ENCODE data around the gene SRD5A3. TPM values are rescaled to one million over a fixed set of nuclear protein-coding genes. Genes with fewer than 3 reads are reported as not detected.
"Not testable (repeated sequence)": the region's sequence is repeated elsewhere in the genome, so short reads cannot be mapped to it uniquely, and the experiment has no call there.

SRD5A3 gene
- total RNA-seq, 1 donor from 2014 or later: 4.2 TPM

DNA sequence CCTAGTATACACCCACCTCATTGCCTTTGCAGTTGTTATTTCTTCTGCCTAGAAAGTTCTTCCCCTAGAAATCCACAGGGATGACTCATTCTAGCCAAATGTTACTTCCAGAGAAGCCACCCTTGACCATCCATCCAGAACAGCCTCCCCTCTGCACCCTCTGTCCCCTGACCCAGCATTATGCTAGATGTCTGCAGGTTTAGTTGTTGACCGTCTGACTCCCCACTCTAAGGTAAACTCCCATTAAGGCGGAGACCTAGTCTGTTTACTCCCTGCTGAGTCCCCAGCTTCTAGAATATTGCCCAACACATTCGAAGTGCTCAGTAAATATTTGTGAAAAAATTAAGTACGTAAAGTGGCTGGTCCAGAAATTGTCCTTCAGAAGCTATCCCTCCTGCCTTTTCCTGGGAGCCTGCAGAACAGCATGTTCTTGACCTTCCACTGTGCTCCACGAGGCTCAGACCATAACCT is 11.0 kb downstream of the SRD5A3 start:
- H3K4me1 ChIP-seq (ENCODE audit: control insufficient read depth in 3 of 3, insufficient read depth in 3 of 3, low read length in 3 of 3): peaks cover 10 to 11% (median 10%) of the 10 kb centered on the region in 3 donors
- H3K27ac ChIP-seq (ENCODE audit: low read depth, low read length): no peak overlapping the region

DNA sequence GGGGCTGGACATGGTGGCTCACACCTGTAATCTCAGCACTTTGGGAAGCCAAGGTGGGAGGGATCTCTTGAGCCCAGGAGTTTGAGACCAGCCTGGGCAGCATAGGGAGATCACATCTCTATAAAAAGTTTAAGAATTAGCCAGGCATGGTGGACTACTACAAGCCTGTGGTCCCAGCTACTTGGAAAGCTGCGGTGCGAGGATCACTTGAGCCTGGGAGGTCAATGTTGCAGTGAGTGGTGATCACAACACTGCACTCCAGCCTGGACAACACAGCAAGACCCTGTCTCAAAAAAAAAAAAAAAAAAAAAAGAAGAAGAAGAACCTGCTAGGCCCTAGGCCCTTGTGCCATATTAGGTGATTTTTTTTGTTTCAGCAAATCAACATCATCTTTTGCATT is 12.2 kb downstream of the SRD5A3 start:
- peak overlapping the region; percentile 66 for H3K27ac ChIP-seq (ENCODE audit: low read depth, low read length)
- H3K4me3 ChIP-seq (ENCODE audit: low read length in 3 of 3): no peak overlapping the region
- H3K27me3 ChIP-seq (ENCODE audit: control insufficient read depth in 3 of 3, insufficient read depth in 3 of 3, low read length in 3 of 3): no peaks in the 10 kb centered on the region
- peaks cover 10 to 11% (median 10%) of the 10 kb centered on the region in 3 donors for H3K4me1 ChIP-seq (ENCODE audit: control insufficient read depth in 3 of 3, insufficient read depth in 3 of 3, low read length in 3 of 3)
- H3K36me3 ChIP-seq (ENCODE audit: control insufficient read depth in 3 of 3, insufficient read depth in 3 of 3, low read length in 3 of 3): peaks cover 0 to 4% (median 0%) of the 10 kb centered on the region in 3 donors
- no peak overlapping the region for H3K9ac ChIP-seq (ENCODE audit: low read depth in 1 of 3, low read length in 3 of 3)
- no peaks in the 10 kb centered on the region for H3K9me3 ChIP-seq (ENCODE audit: control insufficient read depth in 3 of 3, low read length in 3 of 3)

More for the DNA sequence above, 11.0 kb downstream of the SRD5A3 start:
- no peak overlapping the region for H3K4me3 ChIP-seq (ENCODE audit: low read length in 3 of 3)
- H3K36me3 ChIP-seq (ENCODE audit: control insufficient read depth in 3 of 3, insufficient read depth in 3 of 3, low read length in 3 of 3): peaks cover 0 to 4% (median 0%) of the 10 kb centered on the region in 3 donors
- no peak overlapping the region for H3K9ac ChIP-seq (ENCODE audit: low read depth in 1 of 3, low read length in 3 of 3)
- no peaks in the 10 kb centered on the region for H3K9me3 ChIP-seq (ENCODE audit: control insufficient read depth in 3 of 3, low read length in 3 of 3)
- H3K27me3 ChIP-seq (ENCODE audit: control insufficient read depth in 3 of 3, insufficient read depth in 3 of 3, low read length in 3 of 3): no peaks in the 10 kb centered on the region

DNA sequence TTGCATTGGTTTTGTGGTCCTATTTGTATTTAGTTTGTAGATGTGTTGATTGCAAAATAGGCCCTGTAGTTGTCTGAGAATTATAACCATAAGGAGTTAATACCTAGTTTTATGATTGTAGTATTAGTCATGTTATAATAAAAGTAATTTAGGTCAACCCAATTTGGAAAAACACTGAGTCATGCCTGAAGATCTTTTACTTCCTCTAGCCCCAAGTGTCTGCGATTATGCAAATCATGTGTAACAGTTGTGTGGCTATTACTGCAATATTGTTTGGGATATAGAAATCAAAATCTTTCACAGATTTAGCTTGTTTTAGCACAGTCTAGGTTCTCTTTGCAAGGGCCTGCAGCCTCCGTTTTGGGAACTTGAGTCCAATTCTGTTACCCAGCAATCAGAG is 12.6 kb downstream of the SRD5A3 start:
- peak overlapping the region; percentile 66 for H3K27ac ChIP-seq (ENCODE audit: low read depth, low read length)
- H3K9me3 ChIP-seq (ENCODE audit: control insufficient read depth in 3 of 3, low read length in 3 of 3): no peaks in the 10 kb centered on the region
- peaks cover 10 to 11% (median 10%) of the 10 kb centered on the region in 3 donors for H3K4me1 ChIP-seq (ENCODE audit: control insufficient read depth in 3 of 3, insufficient read depth in 3 of 3, low read length in 3 of 3)
- H3K4me3 ChIP-seq (ENCODE audit: low read length in 3 of 3): no peak overlapping the region
- H3K36me3 ChIP-seq (ENCODE audit: control insufficient read depth in 3 of 3, insufficient read depth in 3 of 3, low read length in 3 of 3): peaks cover 0 to 3% (median under 1%) of the 10 kb centered on the region in 3 donors
- peak overlapping the region in 1 of 3 donors; percentile 21 for H3K9ac ChIP-seq (ENCODE audit: low read depth in 1 of 3, low read length in 3 of 3)
- H3K27me3 ChIP-seq (ENCODE audit: control insufficient read depth in 3 of 3, insufficient read depth in 3 of 3, low read length in 3 of 3): no peaks in the 10 kb centered on the region

GRCh38 chr4:55359397-55359916 is 13.4 kb downstream of the SRD5A3 start:
- Histone ChIP-seq H3K9ac (ENCODE audit: low read depth in 1 of 3, low read length in 3 of 3) (peak overlapping the region in 1 of 3 donors; percentile 23), H3K9me3 (ENCODE audit: control insufficient read depth in 3 of 3, low read length in 3 of 3) (no peaks in the 10 kb centered on the region), H3K4me3 (ENCODE audit: low read length in 3 of 3) (peak overlapping the region in 2 of 3 donors; percentile 20 to 30), H3K4me1 (ENCODE audit: control insufficient read depth in 3 of 3, insufficient read depth in 3 of 3, low read length in 3 of 3) (peaks cover 10 to 11% (median 10%) of the 10 kb centered on the region in 3 donors), H3K27ac (ENCODE audit: low read depth, low read length) (peak overlapping the region; percentile 66), H3K36me3 (ENCODE audit: control insufficient read depth in 3 of 3, insufficient read depth in 3 of 3, low read length in 3 of 3) (peaks cover 0 to 7% (median 0%) of the 10 kb centered on the region in 3 donors), H3K27me3 (ENCODE audit: control insufficient read depth in 3 of 3, insufficient read depth in 3 of 3, low read length in 3 of 3) (no peaks in the 10 kb centered on the region)

DNA sequence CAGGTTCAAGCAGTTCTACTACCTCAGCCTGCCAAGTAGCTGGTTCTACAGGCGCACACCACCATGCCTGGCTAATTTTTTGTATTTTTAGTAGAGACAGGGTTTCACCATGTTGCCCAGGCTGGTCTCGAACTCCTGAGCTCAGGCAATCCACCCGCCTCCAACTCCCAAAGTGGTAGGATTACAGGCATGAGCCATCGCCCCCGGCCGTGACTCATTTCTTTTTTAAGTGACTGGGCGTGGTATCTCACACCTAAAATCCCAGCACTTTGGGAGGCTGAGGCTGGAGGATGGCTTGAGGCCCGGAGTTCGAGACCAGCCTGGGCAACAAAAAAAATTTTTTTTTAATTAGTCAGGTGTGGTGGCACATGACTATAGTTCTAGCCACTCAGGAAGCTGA is 16.9 kb downstream of the SRD5A3 start:
- peaks cover 10 to 11% (median 10%) of the 10 kb centered on the region in 3 donors for H3K4me1 ChIP-seq (ENCODE audit: control insufficient read depth in 3 of 3, insufficient read depth in 3 of 3, low read length in 3 of 3)
- not testable (repeated sequence) for H3K36me3 ChIP-seq (ENCODE audit: control insufficient read depth in 3 of 3, insufficient read depth in 3 of 3, low read length in 3 of 3)

GRCh38 chr4:55363691-55364351 is 17.8 kb downstream of the SRD5A3 start:
- Histone ChIP-seq H3K9ac (ENCODE audit: low read depth in 1 of 3, low read length in 3 of 3) (no peak overlapping the region), H3K4me1 (ENCODE audit: control insufficient read depth in 3 of 3, insufficient read depth in 3 of 3, low read length in 3 of 3) (peaks cover 5 to 9% (median 7%) of the 10 kb centered on the region in 3 donors), H3K36me3 (ENCODE audit: control insufficient read depth in 3 of 3, insufficient read depth in 3 of 3, low read length in 3 of 3) (peaks cover 0 to 9% (median 4%) of the 10 kb centered on the region in 3 donors), H3K27ac (ENCODE audit: low read depth, low read length) (no peak overlapping the region), H3K27me3 (ENCODE audit: control insufficient read depth in 3 of 3, insufficient read depth in 3 of 3, low read length in 3 of 3) (no peaks in the 10 kb centered on the region), H3K9me3 (ENCODE audit: control insufficient read depth in 3 of 3, low read length in 3 of 3) (no peaks in the 10 kb centered on the region), H3K4me3 (ENCODE audit: low read length in 3 of 3) (no peak overlapping the region)

More for the DNA sequence above, 16.9 kb downstream of the SRD5A3 start:
- H3K9me3 ChIP-seq (ENCODE audit: control insufficient read depth in 3 of 3, low read length in 3 of 3); H3K9ac ChIP-seq (ENCODE audit: low read depth in 1 of 3, low read length in 3 of 3); H3K27ac ChIP-seq (ENCODE audit: low read depth, low read length); H3K27me3 ChIP-seq (ENCODE audit: control insufficient read depth in 3 of 3, insufficient read depth in 3 of 3, low read length in 3 of 3); H3K4me3 ChIP-seq (ENCODE audit: low read length in 3 of 3): not testable (repeated sequence)

DNA sequence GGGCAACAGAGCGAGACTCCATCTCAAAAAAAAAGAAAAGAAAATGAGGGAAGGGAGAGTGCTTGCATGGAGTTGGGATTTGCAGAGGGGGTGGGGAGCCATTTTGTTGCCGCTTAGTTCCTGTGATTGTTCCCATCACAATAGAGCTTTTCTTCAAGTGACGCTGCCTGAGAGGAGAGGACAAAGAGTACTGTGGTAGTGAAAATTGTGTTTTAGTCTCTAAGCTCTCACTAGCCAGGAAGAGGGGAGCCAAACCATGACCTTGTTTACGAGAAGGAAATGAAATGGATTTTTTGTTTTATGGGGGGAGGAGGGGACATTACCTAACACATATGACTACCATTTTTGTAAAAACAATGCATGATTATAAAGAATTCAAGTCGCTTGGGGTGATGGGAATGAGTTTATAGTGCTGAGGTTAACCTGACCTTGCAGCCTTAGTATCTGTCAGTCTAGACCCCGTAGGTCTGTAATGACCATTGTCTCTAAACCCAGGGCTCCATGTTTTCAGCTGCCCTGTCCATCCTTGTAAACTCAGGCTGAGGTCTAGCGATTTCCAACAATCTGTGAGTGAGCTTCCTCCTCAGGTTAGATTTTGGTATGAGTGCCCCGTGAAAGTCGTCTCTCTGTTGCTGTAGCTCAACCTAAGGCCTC is 18.8 kb downstream of the SRD5A3 start:
- no peak overlapping the region for H3K9ac ChIP-seq (ENCODE audit: low read depth in 1 of 3, low read length in 3 of 3)
- no peaks in the 10 kb centered on the region for H3K27me3 ChIP-seq (ENCODE audit: control insufficient read depth in 3 of 3, insufficient read depth in 3 of 3, low read length in 3 of 3)
- H3K4me1 ChIP-seq (ENCODE audit: control insufficient read depth in 3 of 3, insufficient read depth in 3 of 3, low read length in 3 of 3): no peaks in the 10 kb centered on the region
- H3K9me3 ChIP-seq (ENCODE audit: control insufficient read depth in 3 of 3, low read length in 3 of 3): no peaks in the 10 kb centered on the region
- peaks cover 0 to 12% (median 7%) of the 10 kb centered on the region in 3 donors for H3K36me3 ChIP-seq (ENCODE audit: control insufficient read depth in 3 of 3, insufficient read depth in 3 of 3, low read length in 3 of 3)
- H3K4me3 ChIP-seq (ENCODE audit: low read length in 3 of 3): no peak overlapping the region
- H3K27ac ChIP-seq (ENCODE audit: low read depth, low read length): peak overlapping the region; percentile 29

DNA sequence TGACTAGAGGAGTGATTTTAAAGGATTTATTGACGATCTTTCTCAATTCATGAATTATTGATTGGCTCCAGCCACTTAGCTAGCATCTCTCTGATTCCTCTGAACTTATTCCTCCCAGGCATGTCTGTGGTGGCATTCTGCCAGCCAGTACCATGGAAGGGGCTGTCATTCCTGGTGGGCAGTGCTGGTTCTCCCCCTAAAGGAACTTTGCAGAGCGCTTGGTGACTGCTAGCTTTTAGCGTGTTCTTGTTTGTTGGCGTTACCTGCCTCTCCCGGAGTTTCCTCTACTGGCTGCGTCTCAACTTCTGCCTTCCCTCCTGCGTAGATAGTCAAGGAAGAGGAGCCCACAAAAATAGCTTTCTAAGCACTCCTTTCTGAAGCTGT is 19.3 kb downstream of the SRD5A3 start:
- H3K36me3 ChIP-seq (ENCODE audit: control insufficient read depth in 3 of 3, insufficient read depth in 3 of 3, low read length in 3 of 3): peaks cover 0 to 12% (median 10%) of the 10 kb centered on the region in 3 donors
- no peaks in the 10 kb centered on the region for H3K9me3 ChIP-seq (ENCODE audit: control insufficient read depth in 3 of 3, low read length in 3 of 3)
- H3K4me1 ChIP-seq (ENCODE audit: control insufficient read depth in 3 of 3, insufficient read depth in 3 of 3, low read length in 3 of 3): no peaks in the 10 kb centered on the region

GRCh38 chr4:55366621-55367020 is 20.6 kb downstream of the SRD5A3 start:
- peaks cover 0 to 12% (median 12%) of the 10 kb centered on the region in 3 donors for H3K36me3 ChIP-seq (ENCODE audit: control insufficient read depth in 3 of 3, insufficient read depth in 3 of 3, low read length in 3 of 3)
- no peaks in the 10 kb centered on the region for H3K4me1 ChIP-seq (ENCODE audit: control insufficient read depth in 3 of 3, insufficient read depth in 3 of 3, low read length in 3 of 3)
- H3K9me3 ChIP-seq (ENCODE audit: control insufficient read depth in 3 of 3, low read length in 3 of 3): no peaks in the 10 kb centered on the region
- no peak overlapping the region for H3K9ac ChIP-seq (ENCODE audit: low read depth in 1 of 3, low read length in 3 of 3)
- no peak overlapping the region for H3K27ac ChIP-seq (ENCODE audit: low read depth, low read length)
- H3K27me3 ChIP-seq (ENCODE audit: control insufficient read depth in 3 of 3, insufficient read depth in 3 of 3, low read length in 3 of 3): no peaks in the 10 kb centered on the region
- no peak overlapping the region for H3K4me3 ChIP-seq (ENCODE audit: low read length in 3 of 3)

More for the DNA sequence above, 19.3 kb downstream of the SRD5A3 start:
- Histone ChIP-seq H3K9ac (ENCODE audit: low read depth in 1 of 3, low read length in 3 of 3) (no peak overlapping the region), H3K27ac (ENCODE audit: low read depth, low read length) (peak overlapping the region; percentile 29), H3K4me3 (ENCODE audit: low read length in 3 of 3) (no peak overlapping the region), H3K27me3 (ENCODE audit: control insufficient read depth in 3 of 3, insufficient read depth in 3 of 3, low read length in 3 of 3) (no peaks in the 10 kb centered on the region)

Measured in skeletal muscle tissue (tissue), 4 donors.